Heart left ventricle (tissue), 16 donors: ENCODE data around the gene PPIF. TPM values are rescaled to one million over a fixed set of nuclear protein-coding genes. Genes with fewer than 3 reads are reported as not detected.

ENCODE experiments used
- ATAC-seq, 4 donors: fragments of 200-7000 bp; cut with Tn5 transposase; one replicate each; pipeline ENCODE4 v1.9.1; 2020 to 2022; ENCODE audit warnings: moderate library complexity in 4 of 4, mild to moderate bottlenecking in 3 of 4, moderate number of reproducible peaks in 1 of 4
- DNase-seq, 5 donors: peaks; one replicate each; pipeline ENCODE4 v3.0.0-alpha.2; 2020
- H3K27ac ChIP-seq, 12 donors: fragments of 200-600 bp; sonication (generic) in 4 of 12; one replicate each; pipeline versions ENCODE4 v1.5.0 to v1.8.0; 2016 to 2022; ENCODE audit warnings: mild to moderate bottlenecking in 2 of 12
- H3K27me3 ChIP-seq, 9 donors: fragments of 200-600 bp; sonication (generic) in 2 of 9; one replicate each; pipeline versions ENCODE4 v1.5.1 to v1.8.0; 2016 to 2022; ENCODE audit warnings: mild to moderate bottlenecking in 3 of 9
- H3K36me3 ChIP-seq, 9 donors: fragments of 200-600 bp; sonication (generic) in 2 of 9; one replicate each; pipeline versions ENCODE4 v1.5.0 to v1.8.0; 2018 to 2022; ENCODE audit warnings: mild to moderate bottlenecking in 2 of 9
- H3K4me1 ChIP-seq, 12 donors: fragments of 200-600 bp; sonication (generic) in 4 of 12; one replicate each; pipeline versions ENCODE4 v1.5.0 to v1.8.0; 2016 to 2022; ENCODE audit warnings: mild to moderate bottlenecking in 3 of 12
- H3K4me3 ChIP-seq, 12 donors: fragments of 200-600 bp; sonication (generic) in 4 of 12; one replicate each; pipeline versions ENCODE4 v1.5.0 to v1.8.0; 2017 to 2022; ENCODE audit warnings: mild to moderate bottlenecking in 9 of 12, moderate library complexity in 4 of 12
- H3K9me3 ChIP-seq, 12 donors: fragments of 200-600 bp; sonication (generic) in 4 of 12; one replicate each; pipeline versions ENCODE4 v1.5.0 to v1.8.0; 2016 to 2022; ENCODE audit warnings: mild to moderate bottlenecking in 1 of 12
- POLR2A ChIP-seq, 2 donors: fragments of 450-650 bp; IDR thresholded peaks; one replicate each; pipeline ENCODE4 v1.6.1; 2017; ENCODE audit warnings: antibody characterized with exemption in 2 of 2, mild to moderate bottlenecking in 2 of 2, moderate library complexity in 2 of 2
- WGBS, 4 donors: extraction: QIAGEN DNeasy Blood & Tissue Kit in 2 of 4; methylation state at CpG; one replicate each; pipeline versions ENCODE4 v1.1.5 to v1.1.7; 2013 to 2018; 5-methylcytosine and 5-hydroxymethylcytosine counted together
- intact Hi-C, 10 donors: fragments of 100-400 bp; cut with DNase I; formaldehyde crosslinking; loops; one replicate each; pipeline versions ENCODE4 v1.11.1 to v1.14.2; 2022
- polyA plus RNA-seq, 2 donors: library from polyadenylated mRNA; stranded (reverse); fragments of 200-250 nt; gene quantifications; one replicate each; pipeline ENCODE4 v1.2.3, GENCODE V29; 2013
- total RNA-seq, 9 donors: library from RNA; depleted of rRNA in 2 of 9; stranded (reverse); fragments of >200 nt in 2 of 9; fragmentation: NEBNext Ultra II Directional in 3 of 9; extraction: Animal tissue kit (Norgen Biotek cat#: 25700) in 3 of 9; gene quantifications; one replicate each; pipeline versions ENCODE4 v1.1.0 to v1.2.4, GENCODE V29; 2016 to 2023
- TF ChIP-seq, protein P1 (sequence below), 12 donors: fragments of 200-600 bp; sonication (generic) in 4 of 12; IDR thresholded peaks; one replicate each; pipeline versions ENCODE4 v1.5.0 to v1.8.0; 2018 to 2022; ENCODE audit warnings: antibody characterized with exemption in 12 of 12, mild to moderate bottlenecking in 5 of 12
- donor health status: ischemic (EF 13 %, LVEDD 7.1; RV severe dilation, severe dysfunction).
- donor health status: healthy with polysubstance abuse.
- donor health status: DM: no; HTN: yes; CAD: no.
- donor health status: DM: no; HTN: no; CAD: no.
- donor health status: ischemic (EF 25% LVEDD 6.9; RV normal size, moderate dysfunction).
- donor health status: ischemic (EF 25% LVEDD 5.7; RV mildly dilated, moderate dysfunction).
- donor health status: healthy.
- donor health status: DM: yes; HTN: yes; CAD: no.
- donor health status: ischemic (EF 35%, LVEDD 5.7; RV mildly dilated, moderate dysfunction).
- donor health status: nonischemic (EF 11% LVEDD 7.7; RV severe dilation, severe dysfunction).
- donor health status: DM: yes; HTN: yes; CAD: no.
- donor health status: PGD.
- donor health status: ischemic (EF 29% LVEDD 5.4; RV normal size, mild dysfunction).
- donor health status: nonischemic (EF 23%, LVEDD 6.1; RV moderate dilation, normal function).

The PPIF gene
- total and polyA plus RNA-seq, 11 donors, result 82.8 to 193 (median 128) TPM

GRCh38 chr10:79390057-79390456 lies 42.8 kb downstream of the PPIF start:
- Histone ChIP-seq H3K27ac (peak overlapping the region in 2 of 12 donors; percentile 64 to 83), H3K27me3 (no peaks in the 10 kb centered on the region), H3K36me3 (peaks cover 0 to 80% (median 35%) of the 10 kb centered on the region in 9 donors), H3K4me1 (peaks cover 0 to 65% (median 29%) of the 10 kb centered on the region in 12 donors), H3K9me3 (no peaks in the 10 kb centered on the region), H3K4me3 (no peak overlapping the region)
- DNase-seq (no peak), ATAC-seq (no peak)
- TF ChIP-seq POLR2A (IDR thresholded peaks at IDR 0.05), result no peak
- WGBS, 4 donors, result 94 to 99% (median 96%) methylated on average over 2 of the region's 2 CpGs
- intact Hi-C loops, result loop anchor here in 1 of 10 donors (5.0 kb wide), 1 partner anchor 62 kb away; no protein-coding TSS in a partner anchor

DNA sequence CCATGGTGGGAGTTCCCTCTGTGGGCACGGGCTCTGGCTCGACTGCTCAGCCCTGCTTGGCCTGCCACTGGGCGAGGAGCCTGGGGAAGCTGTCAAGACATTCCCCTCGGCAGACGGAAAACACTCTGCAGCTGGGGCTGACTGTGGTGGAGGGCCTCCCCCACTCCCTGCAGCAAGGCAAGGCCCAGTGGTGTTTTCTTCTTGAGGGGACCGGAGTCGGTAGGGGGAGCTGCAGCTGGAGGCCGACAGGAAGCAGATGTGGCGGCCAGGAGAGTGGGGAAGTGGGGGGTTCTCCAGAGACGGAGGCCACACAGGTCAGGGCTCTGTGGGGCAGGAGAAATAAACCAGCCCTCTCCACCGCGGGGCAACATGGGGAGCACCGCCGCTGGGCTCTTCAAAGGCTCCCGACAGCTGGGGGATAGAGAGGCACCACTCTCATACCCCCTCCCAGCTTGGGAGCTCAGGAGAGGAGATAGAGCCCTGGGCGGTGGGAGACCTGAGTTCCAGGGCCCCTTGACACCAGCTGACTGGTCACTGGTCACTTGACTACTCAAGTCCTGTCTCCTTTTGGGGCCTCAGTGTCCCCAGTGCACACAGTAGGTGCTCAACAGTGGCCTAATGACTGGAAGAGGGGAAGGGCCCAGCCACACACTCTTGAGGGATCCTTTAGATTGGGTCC lies 43.4 kb downstream of the PPIF start:
- Histone ChIP-seq H3K36me3 (peaks cover 0 to 76% (median 29%) of the 10 kb centered on the region in 9 donors), H3K9me3 (no peaks in the 10 kb centered on the region), H3K27ac (peak overlapping the region in 4 of 12 donors; percentile 2 to 83 (median 28)), H3K27me3 (no peaks in the 10 kb centered on the region), H3K4me3 (no peak overlapping the region), H3K4me1 (peaks cover 0 to 66% (median 29%) of the 10 kb centered on the region in 12 donors)
- peak in 4 of 5 donors; percentile 23 to 66 (median 32) for DNase-seq
- ATAC-seq, result peak in 1 of 4 donors; percentile 10
- TF ChIP-seq POLR2A (IDR thresholded peaks at IDR 0.05), result no peak
- TF ChIP-seq, protein P1, sequence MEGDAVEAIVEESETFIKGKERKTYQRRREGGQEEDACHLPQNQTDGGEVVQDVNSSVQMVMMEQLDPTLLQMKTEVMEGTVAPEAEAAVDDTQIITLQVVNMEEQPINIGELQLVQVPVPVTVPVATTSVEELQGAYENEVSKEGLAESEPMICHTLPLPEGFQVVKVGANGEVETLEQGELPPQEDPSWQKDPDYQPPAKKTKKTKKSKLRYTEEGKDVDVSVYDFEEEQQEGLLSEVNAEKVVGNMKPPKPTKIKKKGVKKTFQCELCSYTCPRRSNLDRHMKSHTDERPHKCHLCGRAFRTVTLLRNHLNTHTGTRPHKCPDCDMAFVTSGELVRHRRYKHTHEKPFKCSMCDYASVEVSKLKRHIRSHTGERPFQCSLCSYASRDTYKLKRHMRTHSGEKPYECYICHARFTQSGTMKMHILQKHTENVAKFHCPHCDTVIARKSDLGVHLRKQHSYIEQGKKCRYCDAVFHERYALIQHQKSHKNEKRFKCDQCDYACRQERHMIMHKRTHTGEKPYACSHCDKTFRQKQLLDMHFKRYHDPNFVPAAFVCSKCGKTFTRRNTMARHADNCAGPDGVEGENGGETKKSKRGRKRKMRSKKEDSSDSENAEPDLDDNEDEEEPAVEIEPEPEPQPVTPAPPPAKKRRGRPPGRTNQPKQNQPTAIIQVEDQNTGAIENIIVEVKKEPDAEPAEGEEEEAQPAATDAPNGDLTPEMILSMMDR (IDR thresholded peaks at IDR 0.05), result peak in 4 of 12 donors; percentile 4 to 29 (median 11)
- intact Hi-C loops, result loop anchor here in 1 of 10 donors (5.0 kb wide), 1 partner anchor 62 kb away; no protein-coding TSS in a partner anchor
- 61 to 78% (median 69%) methylated on average over 11 to 16 of the region's 16 CpGs for WGBS, 4 donors

- WGBS, 4 donors, result 64 to 71% (median 69%) methylated on average over 12 of the region's 12 CpGs
- Histone ChIP-seq H3K27me3 (no peaks in the 10 kb centered on the region), H3K9me3 (no peaks in the 10 kb centered on the region), H3K27ac (peak overlapping the region in 5 of 12 donors; percentile 4 to 83 (median 24)), H3K36me3 (peaks cover 0 to 69% (median 25%) of the 10 kb centered on the region in 9 donors), H3K4me1 (peaks cover 0 to 66% (median 31%) of the 10 kb centered on the region in 12 donors), H3K4me3 (no peak overlapping the region)
- intact Hi-C loops, result loop anchor here in 1 of 10 donors (5.0 kb wide), 1 partner anchor 61 kb away; no protein-coding TSS in a partner anchor
- TF ChIP-seq, protein P1 (IDR thresholded peaks at IDR 0.05), result no peak
- TF ChIP-seq POLR2A (IDR thresholded peaks at IDR 0.05), result no peak
- peak in 3 of 4 donors; percentile 19 to 58 (median 38) for ATAC-seq
- DNase-seq, result peak in 4 of 5 donors; percentile 22 to 60 (median 39)
Measured at GRCh38 chr10:79391231-79392019, 44.2 kb downstream of the PPIF start.

GRCh38 chr10:79392020-79392398 lies 44.7 kb downstream of the PPIF start:
- 80 to 91% (median 88%) methylated on average over 14 of the region's 14 CpGs for WGBS, 4 donors
- ATAC-seq (no peak), DNase-seq (peak in 4 of 5 donors; percentile 8 to 58 (median 18))
- TF ChIP-seq POLR2A (IDR thresholded peaks at IDR 0.05), result no peak
- TF ChIP-seq, protein P1 (IDR thresholded peaks at IDR 0.05), result no peak
- H3K4me3 ChIP-seq, result no peak overlapping the region
- H3K9me3 ChIP-seq, result no peaks in the 10 kb centered on the region
- H3K4me1 ChIP-seq, result peaks cover 0 to 66% (median 33%) of the 10 kb centered on the region in 12 donors
- H3K27ac ChIP-seq, result peak overlapping the region in 3 of 12 donors; percentile 29 to 83 (median 47)
- no peaks in the 10 kb centered on the region for H3K27me3 ChIP-seq
- intact Hi-C loops, result loop anchor here in 1 of 10 donors (5.0 kb wide), 1 partner anchor 60 kb away; no protein-coding TSS in a partner anchor
- peaks cover 0 to 69% (median 20%) of the 10 kb centered on the region in 9 donors for H3K36me3 ChIP-seq
